Stimulated activated CD4-positive, alpha-beta T cell treated with anti-CD3 and anti-CD28 coated beads, TNF-alpha, amount 100 ng/mL, for 48 hours (primary cell): ENCODE results near the gene ANKRD40.
"Not testable (repeated sequence)": the region's sequence is repeated elsewhere in the genome, so short reads cannot be mapped to it uniquely, and the experiment has no call there.

Experiments
- DNase-seq, 3 donors: peaks; one replicate each; pipeline ENCODE4 v3.0.0-alpha.2; 2020; ENCODE audit warnings: low read depth in 3 of 3

ANKRD40 gene

GRCh38 chr17:50686494-50687199 is 21.1 kb downstream of the ANKRD40 start:
- no peak for DNase-seq

GRCh38 chr17:50685691-50686493 is 21.8 kb downstream of the ANKRD40 start:
- no peak for DNase-seq

GRCh38 chr17:50685334-50685665 is 22.4 kb downstream of the ANKRD40 start:
- no peak for DNase-seq

DNA sequence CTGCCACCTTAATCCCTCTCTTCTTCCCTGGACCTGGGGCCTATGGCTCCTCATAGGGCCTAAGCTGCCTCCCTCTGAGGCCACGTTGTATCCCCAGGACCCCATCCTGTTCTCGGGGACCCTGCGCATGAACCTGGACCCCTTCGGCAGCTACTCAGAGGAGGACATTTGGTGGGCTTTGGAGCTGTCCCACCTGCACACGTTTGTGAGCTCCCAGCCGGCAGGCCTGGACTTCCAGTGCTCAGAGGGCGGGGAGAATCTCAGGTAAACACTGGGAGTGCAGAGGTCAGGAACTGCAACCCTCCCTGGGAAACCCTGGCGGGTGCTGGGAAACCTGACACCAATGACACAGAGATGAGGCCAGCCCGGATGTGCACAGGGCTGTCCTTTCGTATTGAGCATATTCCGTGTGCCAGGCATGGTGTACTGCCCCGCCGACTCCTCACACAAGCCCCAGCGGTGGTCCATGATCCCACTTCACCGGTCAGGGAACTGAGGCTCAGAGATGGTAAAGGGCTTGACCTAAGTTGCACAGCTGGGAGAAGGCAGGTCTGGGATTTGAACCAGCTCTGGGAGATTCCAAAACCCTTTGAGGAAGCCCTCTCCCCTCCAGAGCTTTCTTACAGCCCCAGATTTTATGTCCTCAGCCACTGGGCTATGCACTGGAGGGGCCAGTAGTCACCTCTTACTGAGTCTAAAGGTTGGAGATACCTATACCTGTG is 22.9 kb downstream of the ANKRD40 start:
- DNase-seq: no peak

DNA sequence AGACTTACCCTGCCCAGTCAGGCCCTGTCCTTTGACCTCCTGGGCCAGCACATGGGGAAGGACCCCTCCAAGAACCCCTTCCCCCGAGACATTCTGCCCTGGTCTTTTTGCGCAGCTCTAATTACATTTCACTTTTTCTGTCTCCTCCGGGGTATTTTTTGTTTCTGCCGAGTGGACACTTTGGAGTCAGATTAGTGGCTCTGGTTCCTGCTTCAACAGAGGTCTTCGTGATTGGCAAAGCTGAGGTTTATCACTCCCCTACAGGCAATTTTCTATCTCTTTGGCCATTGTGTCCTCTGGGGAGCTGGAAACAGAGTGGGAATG is 23.5 kb downstream of the ANKRD40 start:
- DNase-seq: no peak

DNA sequence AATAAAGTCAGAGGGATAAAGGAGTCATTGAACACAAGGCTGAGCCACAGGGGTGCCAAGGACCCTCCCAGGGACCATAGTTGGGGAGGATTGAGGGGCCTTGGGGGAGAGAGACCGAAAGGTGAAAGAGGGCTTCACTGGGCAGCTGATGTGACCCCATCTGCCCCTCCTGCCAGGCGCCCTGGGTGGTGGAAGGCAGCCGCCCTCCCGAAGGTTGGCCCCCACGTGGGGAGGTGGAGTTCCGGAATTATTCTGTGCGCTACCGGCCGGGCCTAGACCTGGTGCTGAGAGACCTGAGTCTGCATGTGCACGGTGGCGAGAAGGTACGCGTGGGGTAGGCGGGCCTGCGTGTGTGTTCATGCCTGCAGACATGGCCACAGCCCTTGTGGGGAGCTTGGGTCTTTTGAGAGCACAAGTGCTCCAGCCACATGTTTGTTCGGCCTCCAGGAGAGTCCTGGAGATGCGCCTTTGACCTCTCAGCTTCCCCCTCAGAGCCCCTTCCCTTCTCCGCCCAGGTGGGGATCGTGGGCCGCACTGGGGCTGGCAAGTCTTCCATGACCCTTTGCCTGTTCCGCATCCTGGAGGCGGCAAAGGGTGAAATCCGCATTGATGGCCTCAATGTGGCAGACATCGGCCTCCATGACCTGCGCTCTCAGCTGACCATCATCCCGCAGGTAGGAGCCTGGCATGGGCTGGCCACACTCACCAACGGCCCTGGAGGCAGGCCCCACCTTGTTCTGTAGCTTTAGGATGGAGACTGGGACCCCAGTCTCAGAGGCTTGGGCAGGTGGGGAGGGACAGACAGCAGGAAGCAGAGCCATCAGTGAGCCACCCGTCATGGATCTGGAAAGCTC is 24.1 kb downstream of the ANKRD40 start:
- no peak for DNase-seq

GRCh38 chr17:50682938-50683337 is 24.8 kb downstream of the ANKRD40 start:
- no peak for DNase-seq

- DNase-seq: no peak
These were observed 25.3 kb downstream of the ANKRD40 start for GRCh38 chr17:50682441-50682840.

DNA sequence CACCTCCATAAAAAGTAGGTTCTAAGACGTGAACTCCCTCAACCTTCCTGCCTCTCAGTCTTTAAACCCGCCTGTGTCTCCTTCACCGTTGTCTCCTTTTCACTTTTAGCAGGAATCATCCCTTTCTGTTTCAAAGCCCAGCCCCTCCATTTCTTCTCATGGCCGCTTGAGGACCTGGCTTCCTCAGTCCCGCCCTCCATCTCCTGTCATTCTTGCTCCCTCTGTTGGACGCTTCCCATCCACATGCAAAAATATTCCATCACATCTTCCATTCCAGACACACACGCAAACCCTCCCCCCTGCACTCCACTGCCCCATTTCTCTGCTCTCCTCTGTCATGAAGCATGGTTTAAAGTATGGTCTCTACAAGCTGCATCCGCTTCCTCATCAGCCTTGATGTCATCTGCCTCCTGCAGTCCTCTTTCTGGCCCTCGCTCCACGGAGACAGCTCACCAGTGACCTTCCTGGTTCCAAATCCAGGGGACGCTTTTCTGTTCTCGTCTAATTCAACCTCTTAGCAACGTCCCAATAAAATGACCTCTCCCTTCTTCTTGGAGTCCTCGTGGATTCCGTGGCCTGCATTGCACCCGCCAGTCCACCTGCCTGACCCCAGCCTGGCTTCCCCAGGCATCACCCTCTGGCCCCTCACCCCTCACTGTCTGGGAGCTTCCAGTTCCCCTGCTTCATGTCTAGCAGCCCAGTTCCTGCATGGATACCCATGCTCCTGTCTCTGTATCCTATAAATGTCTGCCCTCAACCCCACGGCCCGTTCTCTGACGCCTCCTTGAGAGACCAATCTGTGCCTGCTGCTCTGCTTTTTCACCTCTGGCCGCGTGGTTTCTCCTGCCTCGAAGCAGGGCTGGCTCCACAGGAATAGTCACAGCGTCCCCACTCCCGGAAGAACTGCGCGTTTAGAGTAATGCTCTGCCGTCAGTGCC is 26.2 kb downstream of the ANKRD40 start:
- no peak for DNase-seq

DNA sequence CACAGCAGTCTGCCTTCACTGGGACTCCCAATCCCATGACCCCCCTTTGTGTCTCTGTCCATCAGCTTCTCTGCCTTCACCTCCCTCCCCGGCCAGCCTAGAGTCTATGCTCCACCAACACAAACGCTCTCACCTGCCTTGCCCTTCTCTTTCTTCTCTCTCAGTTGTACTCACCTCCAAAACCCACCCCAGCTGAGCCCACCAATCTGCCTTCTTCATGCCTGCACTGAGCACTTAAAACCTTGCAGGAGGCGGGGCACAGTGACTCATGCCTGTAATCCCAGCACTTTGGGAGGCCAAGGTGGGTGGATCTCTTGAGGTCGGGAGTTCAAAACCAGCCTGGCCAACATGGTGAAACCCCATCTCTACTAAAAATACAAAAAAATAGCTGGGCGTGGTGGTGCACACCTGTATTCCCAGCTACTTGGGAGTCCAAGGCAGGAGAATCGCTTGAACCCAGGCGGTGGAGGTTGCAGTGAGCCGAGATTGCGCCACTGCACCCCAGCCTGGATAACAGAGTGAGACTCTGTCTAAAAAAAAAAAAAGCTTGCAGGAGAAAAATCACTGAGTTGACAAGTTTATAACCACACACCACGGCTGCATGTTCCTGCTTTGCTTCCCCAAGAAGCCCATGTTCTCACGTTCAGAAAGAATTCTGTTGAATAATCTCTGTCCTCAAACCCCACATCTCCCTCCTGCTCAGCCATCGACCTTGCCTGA is 27.0 kb downstream of the ANKRD40 start:
- not testable (repeated sequence) for DNase-seq

DNA sequence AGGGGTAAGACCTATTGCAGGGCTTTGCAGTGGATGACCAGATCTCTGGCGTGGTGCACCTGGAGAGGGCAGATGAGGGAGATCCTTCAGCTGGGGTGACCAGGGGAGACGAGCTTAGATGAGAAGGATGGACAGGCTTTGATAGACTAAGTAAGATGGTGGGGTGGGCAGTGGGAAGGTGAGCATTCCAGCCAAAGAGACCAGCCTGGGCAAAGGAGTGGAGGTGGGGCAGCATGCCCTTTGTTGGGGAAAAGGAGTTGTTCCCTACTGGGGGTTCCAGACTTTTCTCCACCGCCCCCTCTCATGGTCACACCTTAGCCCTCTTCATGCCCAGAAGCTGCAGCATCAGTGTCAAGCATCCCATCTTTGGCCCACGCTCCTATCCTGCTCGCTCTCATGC is 27.6 kb downstream of the ANKRD40 start:
- no peak for DNase-seq

DNA sequence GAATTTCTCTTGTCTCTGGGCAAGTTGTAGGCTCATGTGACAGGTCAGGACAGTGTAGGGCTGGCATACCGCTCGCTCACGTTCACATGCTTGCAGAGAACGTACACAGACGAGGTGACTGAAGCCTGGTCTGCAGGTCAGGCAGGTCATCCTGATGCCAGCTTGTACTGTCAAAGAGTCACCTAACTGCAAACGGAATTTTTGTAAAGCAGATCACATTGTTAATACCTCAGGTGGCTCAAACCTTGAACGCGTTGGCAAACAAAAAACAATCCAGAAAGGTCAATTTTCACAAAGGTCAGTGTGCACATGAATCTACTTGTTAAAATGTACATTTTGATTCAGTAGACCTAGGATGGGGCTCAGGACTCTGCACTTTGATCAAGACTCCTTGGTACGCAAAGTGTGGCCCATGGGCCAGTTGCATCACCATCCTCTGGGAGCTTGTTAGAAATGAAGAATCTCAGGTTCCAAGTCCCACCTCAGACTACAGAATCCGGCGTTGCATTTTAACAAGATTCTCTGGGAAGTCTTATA is 28.6 kb downstream of the ANKRD40 start:
- no peak for DNase-seq

DNA sequence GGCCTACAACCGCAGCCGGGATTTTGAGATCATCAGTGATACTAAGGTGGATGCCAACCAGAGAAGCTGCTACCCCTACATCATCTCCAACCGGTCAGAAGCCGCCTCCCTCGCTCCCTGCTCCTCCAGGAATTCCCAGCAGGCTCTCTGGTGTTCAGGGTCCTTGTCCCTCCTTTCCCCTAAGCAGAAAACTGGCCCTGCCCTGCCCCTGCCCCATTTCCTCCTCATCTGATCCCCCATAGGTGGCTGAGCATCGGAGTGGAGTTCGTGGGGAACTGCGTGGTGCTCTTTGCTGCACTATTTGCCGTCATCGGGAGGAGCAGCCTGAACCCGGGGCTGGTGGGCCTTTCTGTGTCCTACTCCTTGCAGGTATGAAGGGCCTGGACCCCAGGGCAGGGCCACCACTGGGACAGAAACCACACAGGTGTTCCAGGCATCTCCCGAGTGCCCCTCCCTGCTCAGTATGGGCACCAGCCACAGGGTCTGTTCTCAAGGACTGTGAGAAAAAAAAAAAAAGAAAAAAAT is 29.8 kb downstream of the ANKRD40 start:
- DNase-seq: no peak

DNA sequence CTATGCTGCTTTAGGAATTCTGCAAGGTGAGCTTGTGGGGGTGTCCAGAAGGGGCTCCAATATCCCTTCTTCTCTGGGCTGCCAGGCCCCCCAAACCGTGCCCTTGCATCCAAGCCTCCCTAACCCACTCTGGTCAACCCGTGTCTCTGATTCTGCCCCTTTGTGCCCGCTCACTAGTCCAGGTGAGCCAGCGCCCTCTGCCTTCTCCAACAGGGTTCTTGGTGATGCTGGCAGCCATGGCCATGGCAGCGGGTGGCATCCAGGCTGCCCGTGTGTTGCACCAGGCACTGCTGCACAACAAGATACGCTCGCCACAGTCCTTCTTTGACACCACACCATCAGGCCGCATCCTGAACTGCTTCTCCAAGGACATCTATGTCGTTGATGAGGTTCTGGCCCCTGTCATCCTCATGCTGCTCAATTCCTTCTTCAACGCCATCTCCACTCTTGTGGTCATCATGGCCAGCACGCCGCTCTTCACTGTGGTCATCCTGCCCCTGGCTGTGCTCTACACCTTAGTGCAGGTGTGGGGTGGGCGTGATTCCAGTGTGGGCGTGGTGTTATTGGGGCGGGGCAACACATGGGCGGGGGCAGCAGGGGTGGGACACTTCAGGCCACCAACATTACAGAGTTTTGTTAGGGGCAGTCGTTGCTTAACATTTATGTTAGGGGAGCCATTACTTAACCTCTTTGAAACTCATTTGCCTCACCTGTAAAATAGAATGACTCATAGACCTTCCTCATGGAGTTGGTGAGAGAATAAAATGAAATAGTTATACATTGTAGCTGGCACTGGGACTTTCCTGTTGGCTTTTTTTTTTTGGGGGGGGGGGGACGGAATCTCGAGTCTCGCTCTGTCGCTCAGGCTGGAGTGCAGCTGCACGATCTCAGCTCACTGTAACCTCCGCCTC is 31.4 kb downstream of the ANKRD40 start:
- no peak for DNase-seq

GRCh38 chr17:50675627-50676026 is 32.1 kb downstream of the ANKRD40 start:
- no peak for DNase-seq

- no peak for DNase-seq
These were observed 32.5 kb downstream of the ANKRD40 start for GRCh38 chr17:50675190-50675589.

DNA sequence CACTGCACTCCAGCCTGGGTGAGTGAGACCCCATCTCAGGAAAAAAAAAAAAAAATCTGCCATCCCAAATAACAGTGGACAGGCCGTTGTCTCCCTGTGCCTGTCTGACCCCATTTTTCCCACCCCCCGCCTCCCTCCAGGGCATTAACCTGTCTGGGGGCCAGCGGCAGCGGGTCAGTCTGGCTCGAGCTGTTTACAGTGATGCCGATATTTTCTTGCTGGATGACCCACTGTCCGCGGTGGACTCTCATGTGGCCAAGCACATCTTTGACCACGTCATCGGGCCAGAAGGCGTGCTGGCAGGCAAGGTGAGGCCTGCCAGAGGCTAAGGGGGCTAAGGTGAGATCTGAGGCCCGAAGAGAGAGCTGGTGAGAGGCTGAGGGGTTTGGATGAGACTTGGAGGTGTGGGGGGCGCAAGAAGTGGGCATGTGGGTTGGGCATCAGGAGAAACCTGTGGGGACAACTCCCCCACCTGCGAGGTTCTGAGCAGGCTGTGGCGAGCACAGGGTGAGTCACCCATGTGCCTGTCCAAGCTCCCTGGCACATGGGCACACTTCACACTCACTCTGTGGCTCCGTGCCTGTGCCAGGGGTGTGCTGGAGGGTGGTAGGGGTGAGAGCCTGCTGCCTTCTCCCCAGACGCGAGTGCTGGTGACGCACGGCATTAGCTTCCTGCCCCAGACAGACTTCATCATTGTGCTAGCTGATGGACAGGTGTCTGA is 34.7 kb downstream of the ANKRD40 start:
- no peak for DNase-seq

- DNase-seq: no peak
These were observed 35.6 kb downstream of the ANKRD40 start for GRCh38 chr17:50672071-50672470.
